K562 (cell line): ENCODE data around the gene FBXO4. TPM values are rescaled to one million over a fixed set of nuclear protein-coding genes. Genes with fewer than 3 reads are reported as not detected.

Source experiments
- FIP1L1 ChIP-seq: fragments of 200-400 bp; formaldehyde crosslinking; IDR thresholded peaks from 2 replicates; pipeline ENCODE4 v1.6.1; 2018; ENCODE audit warnings: mild to moderate bottlenecking, low read depth, low read length; ENCODE audit not compliant: poor library complexity, severe bottlenecking
- FOS ChIP-seq: IDR thresholded peaks from 3 replicates; pipeline ENCODE4 v1.6.1; 2011; ENCODE audit not compliant: insufficient read length; ENCODE audit errors: extremely low read depth
- HSF4 ChIP-seq: fragments of 250-450 bp; sonication (Bioruptor Pico); IDR thresholded peaks from 2 replicates; pipeline ENCODE4 v2.1.2; 2022; ENCODE audit warnings: mild to moderate bottlenecking, moderate library complexity, borderline replicate concordance
- MTA2 ChIP-seq: fragments of 450-650 bp; IDR thresholded peaks from 2 replicates; pipeline ENCODE4 v1.6.1; 2016; ENCODE audit warnings: low read depth
- NCOA2 ChIP-seq, 2 experiments: fragments of 450-650 bp; IDR thresholded peaks; 2 replicates each; pipeline ENCODE4 v1.6.1; 2018; ENCODE audit warnings: mild to moderate bottlenecking in 2 of 2, moderate library complexity in 1 of 2; ENCODE audit not compliant: partially characterized antibody in 2 of 2
- NR2C1 ChIP-seq, 2 experiments: fragments of 450-650 bp; IDR thresholded peaks; 2 replicates each; pipeline ENCODE4 v1.6.1; 2017; ENCODE audit warnings: mild to moderate bottlenecking in 2 of 2, antibody characterized with exemption in 1 of 2, inconsistent platforms in 1 of 2, missing compliant biosample characterization in 1 of 2, missing genetic modification characterization in 1 of 2
- PRPF4 ChIP-seq: fragments of 200-400 bp; formaldehyde crosslinking; IDR thresholded peaks from one replicate; pipeline ENCODE4 v1.6.1; 2017; ENCODE audit warnings: low read length, low read depth, mild to moderate bottlenecking; ENCODE audit not compliant: insufficient read depth, poor library complexity, severe bottlenecking
- XRCC4 ChIP-seq: IDR thresholded peaks from one replicate; pipeline ENCODE4 v1.6.1; 2011; ENCODE audit not compliant: insufficient read depth, insufficient read length; ENCODE audit errors: extremely low read depth
- ZFPM2 ChIP-seq: fragments of 250-450 bp; sonication (Bioruptor Pico); IDR thresholded peaks from 2 replicates; pipeline ENCODE4 v1.5.1; 2022; ENCODE audit warnings: mild to moderate bottlenecking
- ZNF57 ChIP-seq: fragments of 450-650 bp; formaldehyde crosslinking; IDR thresholded peaks from 2 replicates; pipeline ENCODE4 v1.4.0; 2020; ENCODE audit warnings: mild to moderate bottlenecking, moderate library complexity
- ZZZ3 ChIP-seq: fragments of 450-650 bp; IDR thresholded peaks from 2 replicates; pipeline ENCODE4 v1.6.1; 2016; ENCODE audit warnings: antibody characterized with exemption, mild to moderate bottlenecking, moderate library complexity
- polyA plus RNA-seq, 8 experiments: library from polyadenylated mRNA; depleted of rRNA in 4 of 8; stranded (reverse) in 5 of 8; unstranded in 3 of 8; fragments of >200 nt; fragmentation: Nextera tagmentation in 2 of 8; fragmentation: Illumina TruSeq in 1 of 8; extraction: Ambion mirVana in 2 of 8; extraction: Trizol in 1 of 8; gene quantifications; 2 replicates each; pipeline versions ENCODE4 v1.2.1 to v1.2.3, GENCODE V29; 2011 to 2014; ENCODE audit warnings: inconsistent platforms in 1 of 8, missing spikeins in 1 of 8
- total RNA-seq, 7 experiments: library from RNA; depleted of rRNA in 6 of 7; stranded (reverse); fragments of >200 nt in 6 of 7; fragmentation: Illumina TruSeq in 2 of 7; extraction: Trizol in 2 of 7; gene quantifications; 2 replicates each; pipeline versions ENCODE4 v1.2.1 to v1.2.3, GENCODE V29; 2011 to 2021; ENCODE audit warnings: low replicate concordance in 1 of 7
- TF ChIP-seq, protein P1 (sequence below): fragments of 450-650 bp; IDR thresholded peaks from 2 replicates; pipeline ENCODE4 v1.6.1; 2017; ENCODE audit warnings: antibody characterized with exemption, mild to moderate bottlenecking
- TF ChIP-seq, protein P2 (sequence below): fragments of 450-650 bp; IDR thresholded peaks from 2 replicates; pipeline ENCODE4 v1.6.1; 2017; ENCODE audit warnings: antibody characterized with exemption
- TF ChIP-seq, protein P3 (sequence below): sonication (generic); formaldehyde crosslinking; IDR thresholded peaks from 2 replicates; pipeline ENCODE4 v1.5.0; 2020; ENCODE audit warnings: missing genetic modification reagents
- TF ChIP-seq, protein P4 (sequence below): IDR thresholded peaks from 2 replicates; pipeline ENCODE4 v1.6.1; 2011; ENCODE audit warnings: borderline replicate concordance, low read depth, mild to moderate bottlenecking, moderate library complexity, low read length; ENCODE audit not compliant: insufficient read depth, poor library complexity, severe bottlenecking

Gene FBXO4
- total and polyA plus RNA-seq, 9 of the 15 experiments (the other 6 are each of a cell fraction or from before 2014, with no cell fraction given), result 5.9 to 33.4 (median 19.6) TPM

DNA sequence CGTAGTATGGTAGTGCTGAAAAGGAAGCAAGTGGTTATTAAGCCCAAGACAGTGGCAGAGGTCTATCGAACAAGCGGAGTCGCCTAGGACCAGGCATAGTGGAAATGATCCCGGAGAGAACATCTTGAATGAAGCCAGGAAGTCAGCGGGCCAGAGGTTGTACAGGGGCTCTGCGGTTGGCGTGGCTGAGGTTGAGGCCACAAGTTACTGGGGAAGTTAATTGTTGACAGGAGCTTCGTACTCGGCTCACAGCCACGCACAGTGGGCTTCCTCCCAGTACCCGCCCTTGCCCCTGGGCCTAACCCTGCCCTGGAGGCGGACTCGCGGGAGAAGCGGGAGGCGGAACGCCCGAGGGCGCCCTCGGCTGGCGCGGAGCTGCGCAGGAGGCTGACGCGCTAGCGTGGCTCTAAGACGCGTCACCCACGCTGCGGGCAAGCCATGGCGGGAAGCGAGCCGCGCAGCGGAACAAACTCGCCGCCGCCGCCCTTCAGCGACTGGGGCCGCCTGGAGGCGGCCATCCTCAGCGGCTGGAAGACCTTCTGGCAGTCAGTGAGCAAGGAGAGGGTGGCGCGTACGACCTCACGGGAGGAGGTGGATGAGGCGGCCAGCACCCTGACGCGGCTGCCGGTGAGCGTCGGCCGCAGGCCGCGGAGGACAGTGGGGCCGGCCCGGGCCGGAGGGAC, at the start of gene FBXO4 (continued):
- TF ChIP-seq, protein P1, sequence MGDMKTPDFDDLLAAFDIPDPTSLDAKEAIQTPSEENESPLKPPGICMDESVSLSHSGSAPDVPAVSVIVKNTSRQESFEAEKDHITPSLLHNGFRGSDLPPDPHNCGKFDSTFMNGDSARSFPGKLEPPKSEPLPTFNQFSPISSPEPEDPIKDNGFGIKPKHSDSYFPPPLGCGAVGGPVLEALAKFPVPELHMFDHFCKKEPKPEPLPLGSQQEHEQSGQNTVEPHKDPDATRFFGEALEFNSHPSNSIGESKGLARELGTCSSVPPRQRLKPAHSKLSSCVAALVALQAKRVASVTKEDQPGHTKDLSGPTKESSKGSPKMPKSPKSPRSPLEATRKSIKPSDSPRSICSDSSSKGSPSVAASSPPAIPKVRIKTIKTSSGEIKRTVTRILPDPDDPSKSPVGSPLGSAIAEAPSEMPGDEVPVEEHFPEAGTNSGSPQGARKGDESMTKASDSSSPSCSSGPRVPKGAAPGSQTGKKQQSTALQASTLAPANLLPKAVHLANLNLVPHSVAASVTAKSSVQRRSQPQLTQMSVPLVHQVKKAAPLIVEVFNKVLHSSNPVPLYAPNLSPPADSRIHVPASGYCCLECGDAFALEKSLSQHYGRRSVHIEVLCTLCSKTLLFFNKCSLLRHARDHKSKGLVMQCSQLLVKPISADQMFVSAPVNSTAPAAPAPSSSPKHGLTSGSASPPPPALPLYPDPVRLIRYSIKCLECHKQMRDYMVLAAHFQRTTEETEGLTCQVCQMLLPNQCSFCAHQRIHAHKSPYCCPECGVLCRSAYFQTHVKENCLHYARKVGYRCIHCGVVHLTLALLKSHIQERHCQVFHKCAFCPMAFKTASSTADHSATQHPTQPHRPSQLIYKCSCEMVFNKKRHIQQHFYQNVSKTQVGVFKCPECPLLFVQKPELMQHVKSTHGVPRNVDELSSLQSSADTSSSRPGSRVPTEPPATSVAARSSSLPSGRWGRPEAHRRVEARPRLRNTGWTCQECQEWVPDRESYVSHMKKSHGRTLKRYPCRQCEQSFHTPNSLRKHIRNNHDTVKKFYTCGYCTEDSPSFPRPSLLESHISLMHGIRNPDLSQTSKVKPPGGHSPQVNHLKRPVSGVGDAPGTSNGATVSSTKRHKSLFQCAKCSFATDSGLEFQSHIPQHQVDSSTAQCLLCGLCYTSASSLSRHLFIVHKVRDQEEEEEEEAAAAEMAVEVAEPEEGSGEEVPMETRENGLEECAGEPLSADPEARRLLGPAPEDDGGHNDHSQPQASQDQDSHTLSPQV, result peak; percentile 94
- TF ChIP-seq, protein P2, sequence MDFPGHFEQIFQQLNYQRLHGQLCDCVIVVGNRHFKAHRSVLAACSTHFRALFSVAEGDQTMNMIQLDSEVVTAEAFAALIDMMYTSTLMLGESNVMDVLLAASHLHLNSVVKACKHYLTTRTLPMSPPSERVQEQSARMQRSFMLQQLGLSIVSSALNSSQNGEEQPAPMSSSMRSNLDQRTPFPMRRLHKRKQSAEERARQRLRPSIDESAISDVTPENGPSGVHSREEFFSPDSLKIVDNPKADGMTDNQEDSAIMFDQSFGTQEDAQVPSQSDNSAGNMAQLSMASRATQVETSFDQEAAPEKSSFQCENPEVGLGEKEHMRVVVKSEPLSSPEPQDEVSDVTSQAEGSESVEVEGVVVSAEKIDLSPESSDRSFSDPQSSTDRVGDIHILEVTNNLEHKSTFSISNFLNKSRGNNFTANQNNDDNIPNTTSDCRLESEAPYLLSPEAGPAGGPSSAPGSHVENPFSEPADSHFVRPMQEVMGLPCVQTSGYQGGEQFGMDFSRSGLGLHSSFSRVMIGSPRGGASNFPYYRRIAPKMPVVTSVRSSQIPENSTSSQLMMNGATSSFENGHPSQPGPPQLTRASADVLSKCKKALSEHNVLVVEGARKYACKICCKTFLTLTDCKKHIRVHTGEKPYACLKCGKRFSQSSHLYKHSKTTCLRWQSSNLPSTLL, result no peak
- TF ChIP-seq HSF4 (CRISPR knock-in tag) (no peak), PRPF4 (peak; percentile 86), ZNF57 (CRISPR knock-in tag) (no peak), ZFPM2 (no peak; the same call in 1 of the 2 replicates), XRCC4 (no peak), FOS (no peak), NCOA2 (IDR thresholded peaks at IDR 0.05; ENCODE audit: partially characterized antibody in 2 of 2) (no peak), ZZZ3 (peak; percentile 73; the same call in 1 of the 2 replicates), NR2C1 (IDR thresholded peaks at IDR 0.05) (no peak), NR2C1 (tag; IDR thresholded peaks at IDR 0.05) (0 out of 2 replicates have a peak, but pooled peaks have one; percentile 20), FIP1L1 (peak; percentile 95), MTA2 (peak; percentile 37)
- TF ChIP-seq, protein P3, sequence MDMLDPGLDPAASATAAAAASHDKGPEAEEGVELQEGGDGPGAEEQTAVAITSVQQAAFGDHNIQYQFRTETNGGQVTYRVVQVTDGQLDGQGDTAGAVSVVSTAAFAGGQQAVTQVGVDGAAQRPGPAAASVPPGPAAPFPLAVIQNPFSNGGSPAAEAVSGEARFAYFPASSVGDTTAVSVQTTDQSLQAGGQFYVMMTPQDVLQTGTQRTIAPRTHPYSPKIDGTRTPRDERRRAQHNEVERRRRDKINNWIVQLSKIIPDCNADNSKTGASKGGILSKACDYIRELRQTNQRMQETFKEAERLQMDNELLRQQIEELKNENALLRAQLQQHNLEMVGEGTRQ (CRISPR knock-in tag), result no peak
- TF ChIP-seq, protein P4, sequence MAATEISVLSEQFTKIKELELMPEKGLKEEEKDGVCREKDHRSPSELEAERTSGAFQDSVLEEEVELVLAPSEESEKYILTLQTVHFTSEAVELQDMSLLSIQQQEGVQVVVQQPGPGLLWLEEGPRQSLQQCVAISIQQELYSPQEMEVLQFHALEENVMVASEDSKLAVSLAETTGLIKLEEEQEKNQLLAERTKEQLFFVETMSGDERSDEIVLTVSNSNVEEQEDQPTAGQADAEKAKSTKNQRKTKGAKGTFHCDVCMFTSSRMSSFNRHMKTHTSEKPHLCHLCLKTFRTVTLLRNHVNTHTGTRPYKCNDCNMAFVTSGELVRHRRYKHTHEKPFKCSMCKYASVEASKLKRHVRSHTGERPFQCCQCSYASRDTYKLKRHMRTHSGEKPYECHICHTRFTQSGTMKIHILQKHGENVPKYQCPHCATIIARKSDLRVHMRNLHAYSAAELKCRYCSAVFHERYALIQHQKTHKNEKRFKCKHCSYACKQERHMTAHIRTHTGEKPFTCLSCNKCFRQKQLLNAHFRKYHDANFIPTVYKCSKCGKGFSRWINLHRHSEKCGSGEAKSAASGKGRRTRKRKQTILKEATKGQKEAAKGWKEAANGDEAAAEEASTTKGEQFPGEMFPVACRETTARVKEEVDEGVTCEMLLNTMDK, result peak; percentile 99
